Keratinocyte (primary cell): ENCODE results near the gene TGIF1. TPM values are rescaled to one million over a fixed set of nuclear protein-coding genes. Genes with fewer than 3 reads are reported as not detected.

Experiments used
- DNase-seq: peaks from one replicate; pipeline ENCODE4 v3.0.0-alpha.2; 2011; ENCODE audit warnings: low read depth, missing footprints, low spot score
- FAIRE-seq: peaks from 2 replicates; lab custom pipeline; 2011; peaks lifted over from hg19 to GRCh38; lab: Jason Lieb, UNC
- H2AFZ ChIP-seq: 2 replicates; pipeline ENCODE4 v1.6.0; 2012; ENCODE audit warnings: low read length, control low read depth, inconsistent platforms; ENCODE audit not compliant: control insufficient read depth
- H3K27ac ChIP-seq: 2 replicates; pipeline ENCODE4 v1.5.1; 2011; ENCODE audit warnings: low read length; ENCODE audit not compliant: control insufficient read depth, insufficient read depth
- H3K27me3 ChIP-seq: 3 replicates; pipeline ENCODE4 v1.6.0; 2011; ENCODE audit warnings: low read length; ENCODE audit not compliant: control insufficient read depth, insufficient read depth; ENCODE audit errors: extremely low read depth
- H3K36me3 ChIP-seq, 2 experiments: 2 replicates in 1 of 2; 3 replicates in 1 of 2; pipeline ENCODE4 v1.5.1; 2011; ENCODE audit warnings: low read length in 2 of 2, mild to moderate bottlenecking in 1 of 2; ENCODE audit not compliant: control insufficient read depth in 2 of 2, insufficient read depth in 2 of 2; ENCODE audit errors: extremely low read depth in 1 of 2
- H3K4me1 ChIP-seq: 3 replicates; pipeline ENCODE4 v1.5.1; 2011; ENCODE audit warnings: low read length; ENCODE audit not compliant: control insufficient read depth, insufficient read depth; ENCODE audit errors: extremely low read depth
- H3K4me2 ChIP-seq: 3 replicates; pipeline ENCODE4 v1.6.0; 2011; ENCODE audit warnings: low read depth, low read length; ENCODE audit not compliant: control insufficient read depth, insufficient read depth; ENCODE audit errors: extremely low read depth
- H3K4me3 ChIP-seq, 3 experiments: fragments of 200-600 bp in 1 of 3; sonication (generic) in 1 of 3; 2 replicates in 2 of 3; 3 replicates in 1 of 3; pipeline ENCODE4 v1.5.1; 2011 to 2016; ENCODE audit warnings: low read length in 3 of 3, mild to moderate bottlenecking in 3 of 3, control low read depth in 2 of 3, inconsistent platforms in 1 of 3, low read depth in 1 of 3, mixed read lengths in 1 of 3, mixed run types in 1 of 3, moderate library complexity in 1 of 3; ENCODE audit not compliant: control insufficient read depth in 2 of 3, insufficient read depth in 2 of 3; ENCODE audit errors: extremely low read depth in 1 of 3
- H3K79me2 ChIP-seq: 2 replicates; pipeline ENCODE4 v1.6.0; 2012; ENCODE audit warnings: low read length; ENCODE audit not compliant: control insufficient read depth, insufficient read depth
- H3K9ac ChIP-seq: 3 replicates; pipeline ENCODE4 v1.6.0; 2011; ENCODE audit warnings: low read length; ENCODE audit not compliant: control insufficient read depth, insufficient read depth; ENCODE audit errors: extremely low read depth
- H3K9me1 ChIP-seq: 3 replicates; pipeline ENCODE4 v1.6.0; 2011; ENCODE audit warnings: low read length; ENCODE audit not compliant: control insufficient read depth, insufficient read depth; ENCODE audit errors: extremely low read depth
- H3K9me3 ChIP-seq: 2 replicates; pipeline ENCODE4 v1.5.1; 2012; ENCODE audit warnings: low read depth, low read length; ENCODE audit not compliant: control insufficient read depth
- H4K20me1 ChIP-seq: 3 replicates; pipeline ENCODE4 v1.6.0; 2011; ENCODE audit warnings: low read length; ENCODE audit not compliant: control insufficient read depth, insufficient read depth; ENCODE audit errors: extremely low read depth
- CTCF ChIP-seq, 3 experiments: IDR thresholded peaks in 1 of 3; conservative IDR thresholded peaks in 1 of 3; optimal IDR thresholded peaks in 1 of 3; 2 replicates in 2 of 3; 3 replicates in 1 of 3; pipeline versions ENCODE3 to v1.5.1; 2011; ENCODE audit warnings: low read length in 3 of 3, mild to moderate bottlenecking in 3 of 3, moderate library complexity in 2 of 3, control low read depth in 1 of 3, inconsistent platforms in 1 of 3; ENCODE audit not compliant: insufficient read depth in 2 of 3; ENCODE audit errors: extremely low read depth in 1 of 3
- EZH2 ChIP-seq: IDR thresholded peaks from one replicate; pipeline ENCODE4 v1.6.1; 2012; ENCODE audit warnings: inconsistent platforms, mild to moderate bottlenecking, low read length, moderate library complexity
- dilution Hi-C: fragments of 300-500 bp; cut with MboI; formaldehyde crosslinking; loops from one replicate; pipeline ENCODE4 v1.7.0; 2020; ENCODE audit warnings: low sequenced_read_pairs; ENCODE audit not compliant: extremely low pct_ligation_motif_present
- polyA plus RNA-seq, 5 experiments: library from polyadenylated mRNA; depleted of rRNA in 3 of 5; stranded (reverse) in 3 of 5; stranded (forward) in 1 of 5; unstranded in 1 of 5; fragments of >200 nt; gene quantifications; 1 replicate in 1 of 5; 2 replicates in 3 of 5; 3 replicates in 1 of 5; pipeline versions ENCODE4 v1.2.1 to v1.2.3, GENCODE V29; 2011 to 2012; ENCODE audit warnings: missing spikeins in 2 of 5, low read depth in 1 of 5, low replicate concordance in 1 of 5

Gene TGIF1
- polyA plus RNA-seq, 1 donor (not counting 4 experiments of a cell fraction or from before 2014, with no cell fraction given), result 115 TPM

GRCh38 chr18:3415110-3415509 lies 34.9 kb upstream of the TGIF1 start:
- Histone ChIP-seq H3K4me2 (no peak overlapping the region), H3K4me3 (no peak overlapping the region), H3K4me1 (peaks cover 15% of the 10 kb centered on the region), H3K27ac (no peak overlapping the region), H3K27me3 (no peaks in the 10 kb centered on the region), H4K20me1 (no peaks in the 10 kb centered on the region), H2AFZ (no peak overlapping the region), H3K36me3 (no peaks in the 10 kb centered on the region), H3K79me2 (no peaks in the 10 kb centered on the region), H3K9me1 (no peaks in the 10 kb centered on the region), H3K9ac (no peak overlapping the region), H3K9me3 (no peaks in the 10 kb centered on the region)
- dilution Hi-C loops, result no loop called here
- FAIRE-seq, result no peak
- TF ChIP-seq EZH2 (no peak), CTCF (optimal IDR thresholded peaks at IDR 0.05 in 1 of 3, IDR thresholded peaks at IDR 0.05 in 1 of 3, conservative IDR thresholded peaks at IDR 0.05 in 1 of 3; ENCODE audit: extremely low read depth in 1 of 3, insufficient read depth in 2 of 3, low read length in 3 of 3) (no peak)
- no peak for DNase-seq

GRCh38 chr18:3418083-3418482 lies 31.9 kb upstream of the TGIF1 start:
- DNase-seq, result no peak
- H3K79me2 ChIP-seq, result no peaks in the 10 kb centered on the region
- H2AFZ ChIP-seq, result no peak overlapping the region
- H3K9me1 ChIP-seq, result no peaks in the 10 kb centered on the region
- dilution Hi-C loops, result no loop called here
- H3K9me3 ChIP-seq, result no peaks in the 10 kb centered on the region
- no peaks in the 10 kb centered on the region for H4K20me1 ChIP-seq
- no peaks in the 10 kb centered on the region for H3K4me1 ChIP-seq
- H3K27ac ChIP-seq, result no peak overlapping the region
- no peak for TF ChIP-seq EZH2
- TF ChIP-seq CTCF (optimal IDR thresholded peaks at IDR 0.05 in 1 of 3, IDR thresholded peaks at IDR 0.05 in 1 of 3, conservative IDR thresholded peaks at IDR 0.05 in 1 of 3; ENCODE audit: extremely low read depth in 1 of 3, insufficient read depth in 2 of 3, low read length in 3 of 3), result no peak
- no peak overlapping the region for H3K4me2 ChIP-seq
- peak; percentile 5 for FAIRE-seq
- no peaks in the 10 kb centered on the region for H3K27me3 ChIP-seq
- no peak overlapping the region for H3K9ac ChIP-seq
- no peaks in the 10 kb centered on the region for H3K36me3 ChIP-seq
- no peak overlapping the region for H3K4me3 ChIP-seq
